Parathyroid adenoma (tissue), 2 donors: ENCODE results near the gene MAN1A2.
"Not testable (repeated sequence)": the region's sequence is repeated elsewhere in the genome, so short reads cannot be mapped to it uniquely, and the experiment has no call there.

Source experiments
- H2AFZ ChIP-seq: fragments of 300-600 bp; sonication (generic); one replicate; pipeline ENCODE4 v1.7.0; 2017; ENCODE audit warnings: antibody characterized with exemption, mild to moderate bottlenecking
- H3K27ac ChIP-seq: fragments of 300-600 bp; sonication (generic); one replicate; pipeline ENCODE4 v1.7.0; 2017
- H3K27me3 ChIP-seq: fragments of 300-600 bp; sonication (generic); one replicate; pipeline ENCODE4 v1.7.0; 2017; ENCODE audit warnings: low read length; ENCODE audit not compliant: control insufficient read depth, insufficient read depth
- H3K36me3 ChIP-seq: fragments of 300-600 bp; sonication (generic); one replicate; pipeline ENCODE4 v1.7.0; 2017; ENCODE audit warnings: low read length; ENCODE audit not compliant: control insufficient read depth, insufficient read depth
- H3K4me1 ChIP-seq: fragments of 300-600 bp; sonication (generic); one replicate; pipeline ENCODE4 v1.7.0; 2017; ENCODE audit warnings: control low read depth
- H3K4me2 ChIP-seq: fragments of 300-600 bp; sonication (generic); one replicate; pipeline ENCODE4 v1.7.0; 2017; ENCODE audit warnings: low read length
- H3K4me3 ChIP-seq: fragments of 300-600 bp; sonication (generic); one replicate; pipeline ENCODE4 v1.7.0; 2017; ENCODE audit warnings: low read depth, low read length
- H3K79me2 ChIP-seq: fragments of 300-600 bp; sonication (generic); one replicate; pipeline ENCODE4 v1.7.0; 2017; ENCODE audit warnings: control low read depth
- H3K9ac ChIP-seq: fragments of 300-600 bp; sonication (generic); one replicate; pipeline ENCODE4 v1.7.0; 2017; ENCODE audit warnings: mild to moderate bottlenecking
- H3K9me3 ChIP-seq: fragments of 300-600 bp; sonication (generic); one replicate; pipeline ENCODE4 v1.7.0; 2017; ENCODE audit warnings: low read length; ENCODE audit not compliant: control insufficient read depth
- CTCF ChIP-seq: fragments of 300-600 bp; sonication (generic); IDR thresholded peaks from one replicate; pipeline ENCODE4 v1.7.0; 2017; ENCODE audit warnings: antibody characterized with exemption, mild to moderate bottlenecking
- donor health status: primary hyperparathyroidism.

MAN1A2 gene

GRCh38 chr1:117436513-117436912 is 69.3 kb downstream of the MAN1A2 start:
- Histone ChIP-seq H3K36me3 (no peaks in the 10 kb centered on the region), H3K4me3 (no peak overlapping the region), H3K79me2 (peaks cover 3% of the 10 kb centered on the region), H3K4me1 (no peaks in the 10 kb centered on the region), H3K27ac (no peak overlapping the region), H3K27me3 (no peaks in the 10 kb centered on the region), H3K4me2 (no peak overlapping the region), H3K9me3 (no peaks in the 10 kb centered on the region), H3K9ac (no peak overlapping the region), H2AFZ (no peak overlapping the region)
- TF ChIP-seq CTCF: no peak

GRCh38 chr1:117447661-117448060 is 80.4 kb downstream of the MAN1A2 start:
- Histone ChIP-seq H3K27ac (no peak overlapping the region), H3K9me3 (no peaks in the 10 kb centered on the region), H3K4me1 (no peaks in the 10 kb centered on the region), H3K9ac (no peak overlapping the region), H3K4me2 (no peak overlapping the region), H3K27me3 (no peaks in the 10 kb centered on the region), H3K4me3 (no peak overlapping the region), H2AFZ (no peak overlapping the region), H3K79me2 (no peaks in the 10 kb centered on the region), H3K36me3 (no peaks in the 10 kb centered on the region)
- no peak for TF ChIP-seq CTCF

- Histone ChIP-seq H2AFZ (no peak overlapping the region), H3K4me3 (no peak overlapping the region), H3K36me3 (no peaks in the 10 kb centered on the region), H3K4me2 (no peak overlapping the region), H3K9ac (no peak overlapping the region), H3K4me1 (no peaks in the 10 kb centered on the region), H3K79me2 (no peaks in the 10 kb centered on the region), H3K27me3 (no peaks in the 10 kb centered on the region), H3K27ac (no peak overlapping the region), H3K9me3 (no peaks in the 10 kb centered on the region)
- no peak for TF ChIP-seq CTCF
Observed at GRCh38 chr1:117452216-117452615, 85.0 kb downstream of the MAN1A2 start.

GRCh38 chr1:117453958-117454357 is 86.7 kb downstream of the MAN1A2 start:
- H3K4me1 ChIP-seq: no peaks in the 10 kb centered on the region
- H3K9me3 ChIP-seq: no peaks in the 10 kb centered on the region
- no peak overlapping the region for H3K4me3 ChIP-seq
- H3K27me3 ChIP-seq: no peaks in the 10 kb centered on the region
- no peak overlapping the region for H2AFZ ChIP-seq
- H3K79me2 ChIP-seq: no peaks in the 10 kb centered on the region
- no peak for TF ChIP-seq CTCF
- no peak overlapping the region for H3K27ac ChIP-seq
- H3K4me2 ChIP-seq: no peak overlapping the region
- no peaks in the 10 kb centered on the region for H3K36me3 ChIP-seq
- H3K9ac ChIP-seq: no peak overlapping the region

- not testable (repeated sequence) for H3K36me3 ChIP-seq, H2AFZ ChIP-seq, H3K4me1 ChIP-seq, H3K27ac ChIP-seq, H3K4me3 ChIP-seq, H3K4me2 ChIP-seq, H3K9me3 ChIP-seq, H3K79me2 ChIP-seq, H3K9ac ChIP-seq, H3K27me3 ChIP-seq
Observed at GRCh38 chr1:117458410-117458809, 91.2 kb downstream of the MAN1A2 start.
